HG03039 (cell line): ENCODE results near the gene FBXO4.
"Not testable (repeated sequence)": the region's sequence is repeated elsewhere in the genome, so short reads cannot be mapped to it uniquely, and the experiment has no call there.

Source experiments
- ATAC-seq: cut with Tn5 transposase; IDR thresholded peaks from one replicate; pipeline ENCODE4 v1.9.1; 2021; ENCODE audit warnings: mild to moderate bottlenecking, moderate library complexity; ENCODE audit not compliant: unreplicated experiment

Gene FBXO4

GRCh38 chr5:41978676-41979075, 53.6 kb downstream of the FBXO4 start:
- no peak for ATAC-seq

GRCh38 chr5:41980396-41980795, 55.3 kb downstream of the FBXO4 start:
- no peak for ATAC-seq

- no peak for ATAC-seq
Observed at GRCh38 chr5:41980870-41981269, 55.8 kb downstream of the FBXO4 start.

GRCh38 chr5:41982858-41983257, 57.8 kb downstream of the FBXO4 start:
- not testable (repeated sequence) for ATAC-seq

- no peak for ATAC-seq
Observed at GRCh38 chr5:41983284-41983683, 58.2 kb downstream of the FBXO4 start.

- no peak for ATAC-seq
Observed at GRCh38 chr5:41985945-41986695, 61.0 kb downstream of the FBXO4 start.
